ENCODE results near the gene TSPOAP1.

Gene TSPOAP1

GRCh38 chr17:58370309-58370708, 41.7 kb upstream of the TSPOAP1 start:
- Histone ChIP-seq H3K4me1 (ENCODE audit: control insufficient read depth, insufficient read depth, low read length) (peaks cover 13% of the 10 kb centered on the region; the same call in 1 of the 2 replicates), H3K4me3 (ENCODE audit: low read depth, low read length) (no peak overlapping the region), H3K27me3 (ENCODE audit: control insufficient read depth, insufficient read depth, low read length) (no peaks in the 10 kb centered on the region), H3K36me3 (ENCODE audit: control insufficient read depth, insufficient read depth, low read length) (peaks cover 2% of the 10 kb centered on the region; the same call in 1 of the 2 replicates), H3K27ac (ENCODE audit: low read depth, low read length) (no peak overlapping the region), H3K9me3 (ENCODE audit: control insufficient read depth, insufficient read depth, low read depth, low read length) (no peaks in the 10 kb centered on the region), H3K9ac (ENCODE audit: low read length) (no peak overlapping the region)

GRCh38 chr17:58369214-58370031, 40.8 kb upstream of the TSPOAP1 start:
- no peak overlapping the region for H3K9ac ChIP-seq (ENCODE audit: low read length)
- peaks cover 20% of the 10 kb centered on the region; the same call in 1 of the 2 replicates for H3K4me1 ChIP-seq (ENCODE audit: control insufficient read depth, insufficient read depth, low read length)
- no peak overlapping the region for H3K4me3 ChIP-seq (ENCODE audit: low read depth, low read length)
- H3K27me3 ChIP-seq (ENCODE audit: control insufficient read depth, insufficient read depth, low read length) = no peaks in the 10 kb centered on the region
- peaks cover 2% of the 10 kb centered on the region; the same call in 1 of the 2 replicates for H3K36me3 ChIP-seq (ENCODE audit: control insufficient read depth, insufficient read depth, low read length)
- H3K9me3 ChIP-seq (ENCODE audit: control insufficient read depth, insufficient read depth, low read depth, low read length) = no peaks in the 10 kb centered on the region
- no peak overlapping the region for H3K27ac ChIP-seq (ENCODE audit: low read depth, low read length)

- H3K4me3 ChIP-seq (ENCODE audit: low read depth, low read length) = no peak overlapping the region
- H3K27ac ChIP-seq (ENCODE audit: low read depth, low read length) = no peak overlapping the region
- H3K4me1 ChIP-seq (ENCODE audit: control insufficient read depth, insufficient read depth, low read length) = peaks cover 26% of the 10 kb centered on the region; the same call in 1 of the 2 replicates
- no peaks in the 10 kb centered on the region for H3K27me3 ChIP-seq (ENCODE audit: control insufficient read depth, insufficient read depth, low read length)
- peaks cover 2% of the 10 kb centered on the region; the same call in 1 of the 2 replicates for H3K36me3 ChIP-seq (ENCODE audit: control insufficient read depth, insufficient read depth, low read length)
- no peak overlapping the region for H3K9ac ChIP-seq (ENCODE audit: low read length)
- H3K9me3 ChIP-seq (ENCODE audit: control insufficient read depth, insufficient read depth, low read depth, low read length) = no peaks in the 10 kb centered on the region
Measured at GRCh38 chr17:58368860-58369213, 40.2 kb upstream of the TSPOAP1 start.

DNA sequence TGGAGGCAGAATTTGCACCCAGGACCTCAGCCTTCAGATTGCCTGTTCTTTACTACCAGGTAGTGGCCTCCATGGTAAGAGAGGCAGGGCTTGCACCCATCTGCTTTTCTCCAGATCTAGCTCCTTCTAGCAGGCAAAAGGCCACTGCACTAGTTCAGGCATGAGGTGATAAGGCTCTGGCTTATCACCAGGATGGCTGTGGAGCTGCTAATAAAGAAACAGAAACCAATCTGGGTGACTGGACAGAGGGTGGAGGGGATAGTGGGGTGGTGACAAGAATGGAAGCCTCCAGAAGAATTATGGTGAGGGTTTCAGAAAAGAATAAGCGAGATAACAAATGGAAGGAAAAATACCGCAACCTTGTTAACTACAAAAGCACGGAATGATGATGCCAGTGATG, 38.9 kb upstream of the TSPOAP1 start:
- H3K36me3 ChIP-seq (ENCODE audit: control insufficient read depth, insufficient read depth, low read length) = peaks cover 2% of the 10 kb centered on the region; the same call in 1 of the 2 replicates
- H3K4me1 ChIP-seq (ENCODE audit: control insufficient read depth, insufficient read depth, low read length) = peaks cover 35% of the 10 kb centered on the region; the same call in 1 of the 2 replicates
- no peak overlapping the region for H3K27ac ChIP-seq (ENCODE audit: low read depth, low read length)
- no peaks in the 10 kb centered on the region for H3K9me3 ChIP-seq (ENCODE audit: control insufficient read depth, insufficient read depth, low read depth, low read length)
- H3K4me3 ChIP-seq (ENCODE audit: low read depth, low read length) = no peak overlapping the region
- H3K9ac ChIP-seq (ENCODE audit: low read length) = no peak overlapping the region
- no peaks in the 10 kb centered on the region for H3K27me3 ChIP-seq (ENCODE audit: control insufficient read depth, insufficient read depth, low read length)

- H3K9ac ChIP-seq (ENCODE audit: low read length) = no peak overlapping the region
- H3K27me3 ChIP-seq (ENCODE audit: control insufficient read depth, insufficient read depth, low read length) = no peaks in the 10 kb centered on the region
- peaks cover 2% of the 10 kb centered on the region; the same call in 1 of the 2 replicates for H3K36me3 ChIP-seq (ENCODE audit: control insufficient read depth, insufficient read depth, low read length)
- no peak overlapping the region for H3K27ac ChIP-seq (ENCODE audit: low read depth, low read length)
- H3K4me1 ChIP-seq (ENCODE audit: control insufficient read depth, insufficient read depth, low read length) = peaks cover 35% of the 10 kb centered on the region; the same call in 1 of the 2 replicates
- H3K9me3 ChIP-seq (ENCODE audit: control insufficient read depth, insufficient read depth, low read depth, low read length) = no peaks in the 10 kb centered on the region
- H3K4me3 ChIP-seq (ENCODE audit: low read depth, low read length) = no peak overlapping the region
Measured at GRCh38 chr17:58365980-58366595, 37.5 kb upstream of the TSPOAP1 start.

DNA sequence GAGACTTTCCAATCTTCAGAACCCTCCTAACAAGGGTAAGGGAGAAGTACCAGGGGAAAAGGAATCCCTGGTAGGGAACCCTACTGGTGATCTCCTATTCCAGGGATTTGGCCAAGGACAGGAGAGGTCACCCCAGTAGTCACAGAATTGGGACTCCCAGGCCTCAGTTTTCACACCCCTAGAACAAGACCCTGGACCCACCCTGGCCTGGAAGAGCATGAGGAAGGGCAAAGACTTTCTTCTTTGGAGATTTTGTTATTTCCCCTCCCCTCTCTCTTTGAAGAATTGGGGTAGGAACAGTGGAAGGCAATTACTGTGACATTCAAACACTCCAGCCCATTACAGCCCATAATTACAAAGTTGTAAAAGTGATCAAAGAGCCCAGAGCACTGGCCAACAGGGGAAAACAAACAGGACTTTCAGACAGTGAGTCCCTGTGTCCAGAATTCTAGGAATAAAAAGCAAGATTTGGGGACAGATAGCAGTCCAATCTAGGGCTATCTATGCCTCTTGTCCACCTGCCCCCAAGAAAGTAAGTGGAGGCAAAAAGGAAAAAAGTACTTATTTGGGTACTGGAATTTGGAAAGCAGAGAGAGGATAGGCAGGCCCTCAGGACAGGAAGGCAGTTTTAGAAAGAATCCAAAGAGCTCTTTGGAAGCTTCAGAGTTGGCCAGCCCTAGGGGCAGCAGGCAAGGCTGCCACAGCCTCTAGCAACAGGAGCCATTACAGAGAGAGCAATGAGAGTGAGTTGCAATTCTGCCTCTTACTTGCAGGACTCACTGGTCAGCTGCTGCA, 36.8 kb upstream of the TSPOAP1 start:
- H3K9ac ChIP-seq (ENCODE audit: low read length) = no peak overlapping the region
- no peaks in the 10 kb centered on the region for H3K27me3 ChIP-seq (ENCODE audit: control insufficient read depth, insufficient read depth, low read length)
- H3K36me3 ChIP-seq (ENCODE audit: control insufficient read depth, insufficient read depth, low read length) = peaks cover 1% of the 10 kb centered on the region; the same call in 1 of the 2 replicates
- no peaks in the 10 kb centered on the region for H3K9me3 ChIP-seq (ENCODE audit: control insufficient read depth, insufficient read depth, low read depth, low read length)
- H3K27ac ChIP-seq (ENCODE audit: low read depth, low read length) = peak overlapping the region; percentile 32; the same call in 1 of the 2 replicates
- no peak overlapping the region for H3K4me3 ChIP-seq (ENCODE audit: low read depth, low read length)
- peaks cover 35% of the 10 kb centered on the region; the same call in 1 of the 2 replicates for H3K4me1 ChIP-seq (ENCODE audit: control insufficient read depth, insufficient read depth, low read length)

- peak overlapping the region; percentile 42 for H3K9ac ChIP-seq (ENCODE audit: low read length)
- H3K4me3 ChIP-seq (ENCODE audit: low read depth, low read length) = no peak overlapping the region
- no peaks in the 10 kb centered on the region for H3K27me3 ChIP-seq (ENCODE audit: control insufficient read depth, insufficient read depth, low read length)
- H3K4me1 ChIP-seq (ENCODE audit: control insufficient read depth, insufficient read depth, low read length) = peaks cover 35% of the 10 kb centered on the region; the same call in 1 of the 2 replicates
- peak overlapping the region; percentile 32; the same call in 1 of the 2 replicates for H3K27ac ChIP-seq (ENCODE audit: low read depth, low read length)
- peaks cover 3% of the 10 kb centered on the region; the same call in 1 of the 2 replicates for H3K36me3 ChIP-seq (ENCODE audit: control insufficient read depth, insufficient read depth, low read length)
- H3K9me3 ChIP-seq (ENCODE audit: control insufficient read depth, insufficient read depth, low read depth, low read length) = no peaks in the 10 kb centered on the region
Measured at GRCh38 chr17:58364270-58364942, 35.8 kb upstream of the TSPOAP1 start.

DNA sequence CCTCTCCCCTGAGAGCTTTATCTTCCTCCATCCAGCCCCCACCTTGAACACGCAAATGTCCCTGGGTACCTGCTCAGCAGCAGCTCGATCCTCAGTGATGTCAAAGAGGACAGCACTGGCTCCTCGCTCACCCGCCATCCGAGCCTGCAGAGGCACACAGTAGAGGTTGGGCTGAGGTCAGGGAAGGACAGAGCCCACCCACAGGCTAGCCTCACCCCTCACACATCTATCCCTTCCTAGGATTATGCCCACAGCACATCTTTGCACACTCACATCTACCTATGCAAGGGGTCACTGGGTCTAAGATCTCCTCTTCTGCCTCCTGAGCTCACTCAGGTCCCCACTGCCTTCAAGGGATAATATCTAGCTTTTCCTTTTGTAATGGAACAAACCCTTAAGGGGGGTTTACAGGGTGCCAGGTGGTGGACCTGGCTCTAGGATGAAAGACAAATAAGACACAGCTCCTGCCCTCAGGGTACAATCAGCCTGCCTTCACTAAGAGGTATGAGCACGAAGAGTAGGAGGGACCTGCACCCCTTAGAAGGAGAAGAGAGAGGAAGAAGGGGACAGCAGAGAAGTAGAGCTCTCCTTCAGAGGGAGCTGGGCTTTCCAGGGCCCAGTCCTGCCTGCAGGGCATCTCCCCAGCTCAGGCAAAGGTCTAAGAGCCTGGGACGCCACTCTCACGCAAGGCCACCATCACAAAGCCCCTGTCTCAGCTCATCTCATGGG, 35.0 kb upstream of the TSPOAP1 start:
- Histone ChIP-seq H3K4me1 (ENCODE audit: control insufficient read depth, insufficient read depth, low read length) (peaks cover 35% of the 10 kb centered on the region; the same call in 1 of the 2 replicates), H3K9me3 (ENCODE audit: control insufficient read depth, insufficient read depth, low read depth, low read length) (no peaks in the 10 kb centered on the region), H3K36me3 (ENCODE audit: control insufficient read depth, insufficient read depth, low read length) (peaks cover 5% of the 10 kb centered on the region; the same call in 1 of the 2 replicates), H3K4me3 (ENCODE audit: low read depth, low read length) (no peak overlapping the region), H3K27me3 (ENCODE audit: control insufficient read depth, insufficient read depth, low read length) (no peaks in the 10 kb centered on the region), H3K27ac (ENCODE audit: low read depth, low read length) (peak overlapping the region; percentile 32; the same call in 1 of the 2 replicates), H3K9ac (ENCODE audit: low read length) (peak overlapping the region; percentile 42)

- Histone ChIP-seq H3K4me1 (ENCODE audit: control insufficient read depth, insufficient read depth, low read length) (peaks cover 35% of the 10 kb centered on the region; the same call in 1 of the 2 replicates), H3K4me3 (ENCODE audit: low read depth, low read length) (no peak overlapping the region), H3K27me3 (ENCODE audit: control insufficient read depth, insufficient read depth, low read length) (no peaks in the 10 kb centered on the region), H3K27ac (ENCODE audit: low read depth, low read length) (no peak overlapping the region), H3K36me3 (ENCODE audit: control insufficient read depth, insufficient read depth, low read length) (peaks cover 15% of the 10 kb centered on the region; the same call in 1 of the 2 replicates), H3K9me3 (ENCODE audit: control insufficient read depth, insufficient read depth, low read depth, low read length) (no peaks in the 10 kb centered on the region), H3K9ac (ENCODE audit: low read length) (no peak overlapping the region)
Measured at GRCh38 chr17:58362368-58363014, 33.9 kb upstream of the TSPOAP1 start.

Data from HUES6 (cell line).